Measurements from ENCODE around the gene SF3A1.

GRCh38 chr22:30312053-30312452 is 44.6 kb downstream of the SF3A1 start:
- TF ChIP-seq, protein P1, sequence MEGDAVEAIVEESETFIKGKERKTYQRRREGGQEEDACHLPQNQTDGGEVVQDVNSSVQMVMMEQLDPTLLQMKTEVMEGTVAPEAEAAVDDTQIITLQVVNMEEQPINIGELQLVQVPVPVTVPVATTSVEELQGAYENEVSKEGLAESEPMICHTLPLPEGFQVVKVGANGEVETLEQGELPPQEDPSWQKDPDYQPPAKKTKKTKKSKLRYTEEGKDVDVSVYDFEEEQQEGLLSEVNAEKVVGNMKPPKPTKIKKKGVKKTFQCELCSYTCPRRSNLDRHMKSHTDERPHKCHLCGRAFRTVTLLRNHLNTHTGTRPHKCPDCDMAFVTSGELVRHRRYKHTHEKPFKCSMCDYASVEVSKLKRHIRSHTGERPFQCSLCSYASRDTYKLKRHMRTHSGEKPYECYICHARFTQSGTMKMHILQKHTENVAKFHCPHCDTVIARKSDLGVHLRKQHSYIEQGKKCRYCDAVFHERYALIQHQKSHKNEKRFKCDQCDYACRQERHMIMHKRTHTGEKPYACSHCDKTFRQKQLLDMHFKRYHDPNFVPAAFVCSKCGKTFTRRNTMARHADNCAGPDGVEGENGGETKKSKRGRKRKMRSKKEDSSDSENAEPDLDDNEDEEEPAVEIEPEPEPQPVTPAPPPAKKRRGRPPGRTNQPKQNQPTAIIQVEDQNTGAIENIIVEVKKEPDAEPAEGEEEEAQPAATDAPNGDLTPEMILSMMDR (IDR thresholded peaks at IDR 0.05; ENCODE audit: low read depth, low read length) = no peak
- TF ChIP-seq EZH2phosphoT487 (IDR thresholded peaks at IDR 0.05; ENCODE audit: low read depth) = no peak

All from OCI-LY3 (cell line).